Kidney (tissue), 22 donors: ENCODE data around the gene NISCH. TPM values are rescaled to one million over a fixed set of nuclear protein-coding genes. Genes with fewer than 3 reads are reported as not detected.
A peak's percentile ranks its signal among the peaks of the same experiment; 100 is the strongest.

Experiments used
- DNase-seq, 5 donors: peaks; one replicate each; pipeline ENCODE4 v3.0.0-alpha.2; 2013 to 2020
- FAIRE-seq: peaks from 2 replicates; lab custom pipeline; 2012; peaks lifted over from hg19 to GRCh38; lab: Jason Lieb, UNC
- H3K27ac ChIP-seq, 2 donors: one replicate each; pipeline ENCODE4 v1.7.0; 2013; ENCODE audit warnings: low read depth in 2 of 2, low read length in 2 of 2, inconsistent platforms in 1 of 2
- H3K27me3 ChIP-seq: one replicate; pipeline ENCODE4 v1.7.1; 2013; ENCODE audit warnings: low read length, inconsistent platforms; ENCODE audit not compliant: control insufficient read depth, insufficient read depth
- H3K36me3 ChIP-seq, 3 donors: one replicate each; pipeline versions ENCODE4 v1.7.0 to v1.7.1; 2013; ENCODE audit warnings: low read length in 3 of 3, control low read depth in 1 of 3, inconsistent platforms in 1 of 3; ENCODE audit not compliant: insufficient read depth in 3 of 3, control insufficient read depth in 2 of 3
- H3K4me1 ChIP-seq, 3 donors: one replicate each; pipeline versions ENCODE4 v1.7.0 to v1.7.1; 2013; ENCODE audit warnings: low read length in 3 of 3, inconsistent platforms in 1 of 3, low read depth in 1 of 3; ENCODE audit not compliant: control insufficient read depth in 2 of 3, insufficient read depth in 2 of 3
- H3K4me3 ChIP-seq, 3 donors: one replicate each; pipeline versions ENCODE4 v1.7.0 to v1.8.1; 2013; ENCODE audit warnings: low read length in 3 of 3, control low read depth in 1 of 3, inconsistent platforms in 1 of 3
- H3K9ac ChIP-seq, 3 donors: one replicate each; pipeline versions ENCODE4 v1.7.0 to v1.7.1; 2013; ENCODE audit warnings: low read length in 3 of 3, control low read depth in 1 of 3, inconsistent platforms in 1 of 3
- H3K9me3 ChIP-seq, 3 donors: one replicate each; pipeline versions ENCODE4 v1.7.0 to v1.7.1; 2013; ENCODE audit warnings: low read length in 3 of 3, control low read depth in 1 of 3, inconsistent platforms in 1 of 3; ENCODE audit not compliant: control insufficient read depth in 2 of 3, insufficient read depth in 1 of 3
- intact Hi-C: fragments of 100-400 bp; cut with DNase I; formaldehyde crosslinking; loops from one replicate; pipeline ENCODE4 v1.11.1; 2022
- long read RNA-seq, 10 donors: library from polyadenylated mRNA in 1 of 10; unstranded in 1 of 10; transcript quantifications; one replicate each; pipeline ENCODE4 v2.0.0 and lab custom pipeline, GENCODE V29; 2021 to 2026
- polyA plus RNA-seq: library from polyadenylated mRNA; stranded (reverse); fragments of 350-450 nt; fragmentation: Illumina TruSeq; extraction: RNeasy Lipid Tissue Mini Kit (QIAGEN cat#74804); gene quantifications from one replicate; pipeline ENCODE4 v1.2.3, GENCODE V29; 2014; ENCODE audit warnings: low read depth, low replicate concordance; ENCODE audit not compliant: insufficient read depth
- total RNA-seq: library from RNA; stranded (reverse); fragmentation: NEBNext Ultra II Directional; extraction: Animal tissue kit (Norgen Biotek cat#: 25700); gene quantifications from one replicate; pipeline ENCODE4 v1.2.1, GENCODE V29; 2021
- TF ChIP-seq, protein P1 (sequence below): IDR thresholded peaks from 3 replicates; pipeline ENCODE4 v1.5.1; 2012; ENCODE audit warnings: mild to moderate bottlenecking, moderate library complexity, borderline replicate concordance; ENCODE audit not compliant: insufficient read depth; ENCODE audit errors: extremely low read depth
- donor health status: control.
- donor health status: control.
- donor health status: control.
- donor health status: control.
- donor health status: control.
- donor health status: DM: yes; HTN: yes; CAD: no.
- donor health status: Normal renal cell carcinoma (clear cell type).

The NISCH gene
- total RNA-seq (98.7 TPM), polyA plus RNA-seq (36.1 TPM)
- long read RNA-seq, donor 1, transcript NISCH-212 (13 exons, 3,168 nt) = major isoform, 6 of 53 reads
- long read RNA-seq, donor 1, partial matches to known transcripts = 41 of 53 reads
- long read RNA-seq, donor 1, other reads (novel, unspliced or antisense) = 0 of 53 reads
- long read RNA-seq, donor 2, full-length matches to known transcripts = 8 of 99 reads
- long read RNA-seq, donor 2, partial matches to known transcripts = 91 of 99 reads
- long read RNA-seq, donor 2, other reads (novel, unspliced or antisense) = 0 of 99 reads
- long read RNA-seq, donor 3, transcript NISCH-212 (13 exons, 3,168 nt) = major isoform, 7 of 136 reads
- long read RNA-seq, donor 3, partial matches to known transcripts = 127 of 136 reads
- long read RNA-seq, donor 3, other reads (novel, unspliced or antisense) = 0 of 136 reads
- long read RNA-seq, donor 4, full-length matches to known transcripts = 7 of 97 reads
- long read RNA-seq, donor 4, partial matches to known transcripts = 90 of 97 reads
- long read RNA-seq, donor 4, other reads (novel, unspliced or antisense) = 0 of 97 reads
- long read RNA-seq, donor 5 = 0 reads
- long read RNA-seq, donor 6, partial matches to known transcripts = 0 of 1 reads
- long read RNA-seq, donor 6, other reads (novel, unspliced or antisense) = 0 of 1 reads
- long read RNA-seq, donor 7, full-length matches to known transcripts = 14 of 77 reads
- long read RNA-seq, donor 7, partial matches to known transcripts = 45 of 77 reads
- long read RNA-seq, donor 7, other reads (novel, unspliced or antisense) = 18 of 77 reads
- long read RNA-seq, donor 8, transcript NISCH-212 (13 exons, 3,168 nt) = major isoform, 6 of 105 reads
- long read RNA-seq, donor 8, partial matches to known transcripts = 95 of 105 reads
- long read RNA-seq, donor 8, other reads (novel, unspliced or antisense) = 0 of 105 reads
- long read RNA-seq, donor 9, partial matches to known transcripts = 11 of 13 reads
- long read RNA-seq, donor 9, other reads (novel, unspliced or antisense) = 0 of 13 reads
- long read RNA-seq, donor 10, full-length matches to known transcripts = 6 of 40 reads
- long read RNA-seq, donor 10, partial matches to known transcripts = 34 of 40 reads
- long read RNA-seq, donor 10, other reads (novel, unspliced or antisense) = 0 of 40 reads

GRCh38 chr3:52455283-52456168, at the start of gene NISCH:
NISCH (plus strand) TSS chr3:52455604; CDS start chr3:52455642, 38 bp downstream.
- H3K27ac ChIP-seq = peak within 1 kb of the TSS; percentile 90 to 94
- peaks cover 11 to 22% (median 14%) of the 10 kb centered on the region in 3 donors for H3K36me3 ChIP-seq
- peaks cover 0 to 32% (median 17%) of the 10 kb centered on the region in 3 donors for H3K4me1 ChIP-seq
- DNase-seq = peak; percentile 88 to 96 (median 94)
- intact Hi-C loops = no loop called here
- FAIRE-seq = no peak
- no peaks in the 10 kb centered on the region for H3K27me3 ChIP-seq
- H3K4me3 ChIP-seq = peak within 1 kb of the TSS; percentile 59 to 88 (median 81)
- no peaks in the 10 kb centered on the region for H3K9me3 ChIP-seq
- peak within 1 kb of the TSS; percentile 21 to 96 (median 93) for H3K9ac ChIP-seq
- TF ChIP-seq, protein P1, sequence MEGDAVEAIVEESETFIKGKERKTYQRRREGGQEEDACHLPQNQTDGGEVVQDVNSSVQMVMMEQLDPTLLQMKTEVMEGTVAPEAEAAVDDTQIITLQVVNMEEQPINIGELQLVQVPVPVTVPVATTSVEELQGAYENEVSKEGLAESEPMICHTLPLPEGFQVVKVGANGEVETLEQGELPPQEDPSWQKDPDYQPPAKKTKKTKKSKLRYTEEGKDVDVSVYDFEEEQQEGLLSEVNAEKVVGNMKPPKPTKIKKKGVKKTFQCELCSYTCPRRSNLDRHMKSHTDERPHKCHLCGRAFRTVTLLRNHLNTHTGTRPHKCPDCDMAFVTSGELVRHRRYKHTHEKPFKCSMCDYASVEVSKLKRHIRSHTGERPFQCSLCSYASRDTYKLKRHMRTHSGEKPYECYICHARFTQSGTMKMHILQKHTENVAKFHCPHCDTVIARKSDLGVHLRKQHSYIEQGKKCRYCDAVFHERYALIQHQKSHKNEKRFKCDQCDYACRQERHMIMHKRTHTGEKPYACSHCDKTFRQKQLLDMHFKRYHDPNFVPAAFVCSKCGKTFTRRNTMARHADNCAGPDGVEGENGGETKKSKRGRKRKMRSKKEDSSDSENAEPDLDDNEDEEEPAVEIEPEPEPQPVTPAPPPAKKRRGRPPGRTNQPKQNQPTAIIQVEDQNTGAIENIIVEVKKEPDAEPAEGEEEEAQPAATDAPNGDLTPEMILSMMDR = no peak

- no peaks in the 10 kb centered on the region for H3K9me3 ChIP-seq
- TF ChIP-seq, protein P1 = no peak
- DNase-seq = peak in 2 of 5 donors; percentile 37 to 73
- no peak overlapping the region for H3K9ac ChIP-seq
- H3K4me1 ChIP-seq = peaks cover 6 to 14% (median 13%) of the 10 kb centered on the region in 3 donors
- H3K36me3 ChIP-seq = peaks cover 0 to 63% (median 41%) of the 10 kb centered on the region in 3 donors
- H3K27ac ChIP-seq = no peak overlapping the region
- intact Hi-C loops = no loop called here
- H3K4me3 ChIP-seq = no peak overlapping the region
- no peaks in the 10 kb centered on the region for H3K27me3 ChIP-seq
- no peak for FAIRE-seq
Observed at GRCh38 chr3:52406231-52406661, 49.2 kb upstream of the NISCH start.
